Activated CD4-positive, alpha-beta T cell treated with anti-CD3 and anti-CD28 coated beads, Interleukin-2, Interleukin-6, amounts not matched to agents 100 ng/mL and 50 ng/mL, durations not matched to agents 16 hours and 8 hours (primary cell): ENCODE results near the gene GSTA2.
"Not testable (repeated sequence)": the region's sequence is repeated elsewhere in the genome, so short reads cannot be mapped to it uniquely, and the experiment has no call there.

Experiments
- DNase-seq: peaks from one replicate; pipeline ENCODE4 v3.0.0-alpha.2; 2020

The GSTA2 gene

GRCh38 chr6:52759085-52759484 lies 4.2 kb downstream of the GSTA2 start:
- DNase-seq: no peak

DNA sequence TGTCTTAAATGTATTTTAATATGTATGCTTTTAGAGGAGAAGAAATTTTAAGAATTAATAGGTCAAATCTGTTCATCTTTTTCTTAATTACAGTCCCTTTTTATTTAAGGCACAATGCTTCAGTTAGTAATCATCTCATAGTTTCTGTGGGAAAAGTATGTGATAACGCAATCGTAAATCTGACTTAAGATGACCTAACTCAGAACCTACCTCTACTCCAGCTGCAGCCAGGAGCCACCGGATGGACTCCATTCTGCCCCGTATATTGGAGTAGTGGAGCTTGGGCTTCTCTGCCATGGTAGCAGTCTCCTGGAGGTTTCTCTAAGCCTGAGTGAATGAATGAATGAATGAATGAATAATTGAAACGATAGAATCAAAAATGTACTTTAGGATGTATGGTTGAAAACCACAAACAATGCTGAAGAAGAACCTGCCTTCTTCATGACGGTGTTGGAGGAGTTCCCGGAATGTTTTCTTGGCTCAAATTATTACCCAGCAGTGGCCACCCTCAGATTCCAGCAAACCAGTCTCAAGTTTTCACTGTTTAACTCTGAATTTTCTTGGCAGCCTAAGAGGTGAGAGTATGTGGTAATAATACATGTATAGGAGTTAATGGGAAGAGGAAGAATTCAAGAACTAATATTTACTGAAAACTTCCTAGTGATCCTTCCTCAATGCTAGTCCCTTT lies 5.5 kb downstream of the GSTA2 start:
- DNase-seq: not testable (repeated sequence)

DNA sequence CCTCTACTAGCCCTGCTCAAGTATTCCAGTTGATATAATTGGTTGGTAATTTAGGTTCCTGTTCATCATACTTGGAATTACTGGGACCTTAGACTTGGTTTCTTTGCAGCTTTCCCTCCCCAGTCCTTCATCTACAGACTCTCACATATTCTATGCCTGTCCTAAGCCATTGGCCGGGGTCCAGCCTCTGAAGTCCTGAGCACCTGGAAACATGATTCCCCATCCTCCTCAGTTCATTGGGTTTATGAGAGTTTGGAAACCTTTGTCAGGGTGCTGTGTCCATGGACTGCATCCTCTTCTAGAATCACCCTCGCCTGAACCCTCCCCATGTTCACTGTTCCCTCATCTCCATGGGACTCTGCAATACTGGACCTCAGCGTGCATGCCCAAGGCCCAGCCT lies 8.8 kb downstream of the GSTA2 start:
- DNase-seq: no peak

DNA sequence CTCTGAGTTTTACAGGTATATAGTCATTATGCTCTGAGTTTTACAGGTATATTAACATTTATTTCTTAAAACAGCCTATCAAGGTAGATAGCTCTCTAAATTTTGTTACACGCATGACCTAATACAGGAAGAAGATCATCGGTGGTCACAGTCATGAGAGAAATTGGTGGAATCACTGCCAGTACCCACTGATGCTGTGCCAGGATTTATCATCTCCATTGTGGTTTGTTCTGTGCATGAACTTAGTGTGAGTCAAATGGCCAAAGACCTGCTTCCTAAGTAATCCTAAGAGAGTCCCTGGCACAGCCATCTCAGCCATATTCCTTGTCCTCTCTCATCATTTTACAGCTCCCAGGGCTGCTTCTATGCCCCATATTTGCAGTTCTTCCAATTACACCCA lies 10.1 kb downstream of the GSTA2 start:
- DNase-seq: not testable (repeated sequence)

DNA sequence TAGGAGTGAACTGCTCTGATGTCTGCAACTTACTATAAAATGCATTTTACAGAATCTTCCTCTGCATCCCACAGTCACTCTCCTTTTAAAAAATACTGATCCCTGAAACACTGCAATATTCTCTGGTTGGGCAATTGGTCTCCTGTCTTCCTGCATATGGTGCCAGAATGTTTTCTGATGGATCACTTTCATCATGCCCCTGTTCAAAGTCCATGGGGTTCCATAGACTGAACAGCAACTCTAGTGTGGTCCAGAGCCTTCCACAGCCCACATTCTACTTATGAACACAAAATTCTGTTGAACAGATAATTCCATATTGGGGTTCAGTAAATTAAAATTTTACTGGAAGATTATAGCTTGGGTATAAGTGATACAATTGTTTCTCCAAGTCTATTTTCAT lies 11.0 kb downstream of the GSTA2 start:
- DNase-seq: no peak

DNA sequence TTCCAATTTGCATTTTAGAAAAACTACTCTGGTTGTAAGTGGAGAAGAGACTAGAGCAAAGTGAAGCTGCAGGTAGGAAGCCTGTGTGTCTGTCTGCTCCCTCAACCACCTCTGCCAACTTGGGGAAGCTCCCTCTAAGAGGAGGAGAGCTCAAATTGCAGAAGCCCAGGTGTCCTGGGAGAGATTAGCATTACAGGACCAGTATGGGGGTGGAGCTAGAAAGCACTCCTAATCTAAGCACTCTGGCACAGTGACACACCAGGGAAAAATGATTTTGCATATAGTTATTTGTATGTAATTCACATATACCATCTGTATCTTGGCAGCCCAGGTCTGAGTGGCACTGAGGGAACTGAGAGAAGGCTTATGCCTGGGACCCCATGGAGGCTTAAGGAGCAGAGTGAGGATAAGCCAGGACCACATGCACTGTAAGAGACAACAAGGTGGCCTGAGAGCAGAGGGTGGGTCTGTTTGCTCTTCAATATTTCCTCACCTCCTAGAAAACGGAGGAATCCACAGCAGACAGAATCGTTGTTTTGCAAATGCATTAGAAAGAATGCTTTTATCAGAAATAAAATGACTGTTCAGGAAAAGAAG lies 13.6 kb downstream of the GSTA2 start:
- no peak for DNase-seq

DNA sequence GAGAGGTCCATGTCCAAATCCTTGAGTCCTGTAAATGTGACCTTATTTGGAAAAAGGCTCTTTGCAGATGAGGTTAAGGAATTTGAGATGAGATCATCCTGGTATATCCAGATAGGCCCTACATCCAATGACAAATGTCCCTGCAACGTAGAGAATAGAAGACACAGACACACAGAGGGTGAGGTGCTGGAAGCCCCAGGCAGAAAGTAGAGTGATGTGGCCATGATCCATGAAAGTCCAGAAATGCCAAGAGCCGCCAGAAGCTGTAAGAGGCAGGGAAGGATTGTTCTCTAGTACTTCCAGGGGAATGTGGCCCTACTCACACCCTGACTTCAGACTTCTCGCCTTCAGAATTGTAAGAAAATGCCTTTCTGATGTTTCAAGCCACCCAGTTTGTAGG lies 16.0 kb downstream of the GSTA2 start:
- not testable (repeated sequence) for DNase-seq

DNA sequence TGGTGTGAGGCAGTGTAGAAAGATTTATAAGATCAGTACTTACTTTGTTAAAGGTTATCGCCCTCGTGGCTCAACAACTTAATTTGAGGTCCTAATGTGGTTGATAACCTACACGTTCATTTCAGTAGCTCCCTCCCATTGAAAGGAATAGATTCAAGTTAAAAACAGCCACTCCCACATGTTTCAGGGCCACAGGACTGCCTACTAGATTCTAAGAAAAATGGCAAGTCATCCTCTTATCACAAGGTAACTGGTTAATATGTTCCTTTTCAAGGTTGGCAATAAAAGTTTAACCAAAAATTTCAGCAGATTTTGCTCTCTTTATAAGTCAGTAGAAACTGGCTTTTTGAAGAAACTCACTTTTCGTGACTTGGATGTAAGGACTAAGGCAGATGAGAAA lies 17.1 kb downstream of the GSTA2 start:
- no peak for DNase-seq

DNA sequence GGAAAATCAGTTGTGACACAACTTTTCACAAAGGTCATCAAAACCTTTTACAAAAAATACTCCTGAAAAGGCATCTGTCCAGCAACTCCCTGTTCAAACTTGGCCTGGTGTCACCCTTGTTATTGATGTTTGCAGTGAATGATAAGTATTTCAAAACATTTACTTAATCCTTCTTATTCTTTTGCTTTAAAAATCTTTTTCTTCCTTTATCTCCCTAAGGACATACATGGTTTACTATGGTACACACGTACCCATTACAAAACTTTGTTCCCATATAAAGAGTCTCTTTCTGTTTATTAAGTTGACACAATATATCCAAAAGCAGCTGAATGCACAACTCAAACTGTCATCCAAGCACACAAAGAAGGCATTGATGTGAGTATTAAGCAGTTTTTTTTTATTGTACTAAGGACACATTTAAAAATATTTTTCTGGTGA lies 17.5 kb downstream of the GSTA2 start:
- DNase-seq: no peak

GRCh38 chr6:52741872-52742271 lies 21.4 kb downstream of the GSTA2 start:
- DNase-seq: no peak

GRCh38 chr6:52739627-52740026 lies 23.6 kb downstream of the GSTA2 start:
- DNase-seq: no peak

DNA sequence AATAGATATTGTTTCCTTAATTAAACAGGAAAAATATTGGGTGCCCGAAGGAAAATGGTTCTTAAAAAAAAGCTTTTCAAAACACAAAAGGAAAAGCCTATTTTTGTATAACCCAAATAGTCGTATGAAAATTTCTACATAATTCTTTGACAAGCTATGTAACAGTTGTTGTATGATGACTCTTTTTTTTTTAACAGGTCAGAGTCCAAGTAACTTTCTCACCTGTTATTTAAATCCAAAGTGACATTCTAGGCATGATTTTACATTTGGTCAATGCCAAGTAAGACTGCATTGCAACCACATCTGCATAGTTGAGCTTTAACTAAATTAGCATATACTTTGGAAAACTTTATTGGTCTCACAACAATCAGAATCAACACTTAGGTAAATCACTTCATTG lies 24.1 kb downstream of the GSTA2 start:
- no peak for DNase-seq

GRCh38 chr6:52736145-52736544 lies 27.1 kb downstream of the GSTA2 start:
- DNase-seq: no peak

DNA sequence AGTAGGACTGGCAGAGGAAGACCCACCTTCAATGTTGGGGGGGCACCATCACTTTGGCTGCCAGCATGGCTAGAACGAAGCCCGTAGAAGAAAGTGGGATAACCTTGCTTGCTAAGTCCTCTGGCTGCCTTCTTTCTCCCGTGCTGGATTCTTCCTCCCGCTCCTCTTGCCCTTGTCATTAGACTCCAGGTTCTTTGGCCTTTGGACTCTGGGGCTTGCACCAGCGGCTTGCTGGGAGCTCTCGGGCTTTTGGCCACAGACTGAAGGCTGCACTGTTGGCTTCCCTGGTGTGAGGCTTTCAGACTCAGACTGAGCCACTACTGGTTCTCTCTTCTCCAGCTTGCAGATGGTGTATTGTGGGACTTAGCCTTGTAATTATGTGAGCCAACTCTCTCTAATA lies 28.2 kb downstream of the GSTA2 start:
- no peak for DNase-seq

DNA sequence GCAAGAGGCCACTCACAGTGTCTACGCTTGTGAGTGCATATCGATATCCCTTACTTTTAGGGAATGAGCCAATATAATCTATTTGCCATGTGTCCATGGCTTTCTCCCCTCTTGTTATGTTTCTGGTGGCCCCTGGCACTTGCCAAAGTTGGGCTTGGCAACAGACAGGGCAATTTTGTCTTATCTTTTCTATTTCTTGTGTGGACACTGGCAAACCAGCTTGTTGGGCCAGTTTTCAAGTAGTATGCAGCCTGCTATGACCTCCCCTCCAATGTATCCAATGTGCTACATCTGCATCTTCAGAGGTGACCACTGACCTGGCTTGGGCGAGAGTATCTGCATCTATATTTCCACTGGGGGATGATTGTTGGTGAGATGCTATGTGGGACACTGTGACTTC lies 29.2 kb downstream of the GSTA2 start:
- no peak for DNase-seq

DNA sequence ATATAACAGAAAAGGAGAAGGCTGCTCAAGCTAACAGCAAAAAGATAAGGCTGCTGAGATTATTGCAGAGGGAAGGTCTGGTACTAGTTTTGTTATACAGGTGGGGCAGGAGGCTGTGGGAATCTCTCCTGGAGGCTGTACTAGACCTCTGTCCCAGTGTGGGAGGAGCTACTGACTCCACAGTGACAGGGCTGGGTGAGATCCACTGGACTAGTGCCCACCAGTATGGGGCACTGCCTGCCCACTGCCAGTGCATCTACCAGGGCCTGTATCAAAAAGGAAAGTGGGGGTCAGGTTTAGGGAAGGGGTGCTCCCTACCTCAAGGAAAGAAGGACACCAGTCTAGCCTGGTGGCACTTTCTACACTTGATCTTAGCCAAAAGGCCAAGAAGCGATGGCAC lies 30.1 kb downstream of the GSTA2 start:
- DNase-seq: no peak

DNA sequence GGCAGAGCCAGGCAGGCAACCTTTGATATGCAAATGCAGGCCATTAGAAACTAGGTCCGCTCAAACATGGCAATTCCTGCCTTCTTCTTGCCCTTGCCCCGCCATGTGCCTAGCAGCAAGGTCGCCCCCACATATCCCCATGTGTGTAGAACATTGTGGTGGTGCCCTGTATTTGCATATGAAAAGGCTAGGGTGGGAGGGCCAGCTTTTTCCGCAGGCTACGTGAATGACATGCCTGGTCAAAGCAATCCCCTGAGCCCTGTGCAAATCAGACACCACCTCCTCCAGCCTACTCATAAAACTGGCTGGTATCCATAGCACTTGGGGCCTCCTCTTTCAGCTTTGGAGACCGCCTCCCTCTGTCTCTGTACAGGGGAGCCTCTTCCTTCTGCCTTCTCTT lies 31.6 kb downstream of the GSTA2 start:
- DNase-seq: no peak

DNA sequence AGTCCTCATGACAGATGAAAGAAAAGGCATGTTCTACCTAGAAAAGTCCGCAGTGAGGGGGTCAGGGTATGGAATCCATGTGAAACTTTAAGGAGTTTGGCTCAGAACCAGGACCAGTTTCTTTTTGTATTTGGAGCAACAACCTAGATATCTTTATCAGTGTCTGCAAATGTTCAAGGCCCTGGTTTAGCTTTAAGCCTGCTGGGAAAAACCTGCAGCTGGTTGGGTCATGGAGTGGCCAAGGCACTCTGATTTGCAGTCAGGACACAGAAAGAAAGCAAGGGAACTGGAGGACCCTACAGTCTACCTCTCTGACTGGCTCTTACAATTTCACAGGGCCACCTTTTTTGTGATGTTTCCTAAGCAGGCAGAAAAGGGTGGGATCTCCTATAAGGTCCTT lies 33.7 kb downstream of the GSTA2 start:
- DNase-seq: no peak

- no peak for DNase-seq
Measured at GRCh38 chr6:52728394-52728793, 34.9 kb downstream of the GSTA2 start.

- no peak for DNase-seq
Measured at GRCh38 chr6:52727908-52728307, 35.4 kb downstream of the GSTA2 start.

DNA sequence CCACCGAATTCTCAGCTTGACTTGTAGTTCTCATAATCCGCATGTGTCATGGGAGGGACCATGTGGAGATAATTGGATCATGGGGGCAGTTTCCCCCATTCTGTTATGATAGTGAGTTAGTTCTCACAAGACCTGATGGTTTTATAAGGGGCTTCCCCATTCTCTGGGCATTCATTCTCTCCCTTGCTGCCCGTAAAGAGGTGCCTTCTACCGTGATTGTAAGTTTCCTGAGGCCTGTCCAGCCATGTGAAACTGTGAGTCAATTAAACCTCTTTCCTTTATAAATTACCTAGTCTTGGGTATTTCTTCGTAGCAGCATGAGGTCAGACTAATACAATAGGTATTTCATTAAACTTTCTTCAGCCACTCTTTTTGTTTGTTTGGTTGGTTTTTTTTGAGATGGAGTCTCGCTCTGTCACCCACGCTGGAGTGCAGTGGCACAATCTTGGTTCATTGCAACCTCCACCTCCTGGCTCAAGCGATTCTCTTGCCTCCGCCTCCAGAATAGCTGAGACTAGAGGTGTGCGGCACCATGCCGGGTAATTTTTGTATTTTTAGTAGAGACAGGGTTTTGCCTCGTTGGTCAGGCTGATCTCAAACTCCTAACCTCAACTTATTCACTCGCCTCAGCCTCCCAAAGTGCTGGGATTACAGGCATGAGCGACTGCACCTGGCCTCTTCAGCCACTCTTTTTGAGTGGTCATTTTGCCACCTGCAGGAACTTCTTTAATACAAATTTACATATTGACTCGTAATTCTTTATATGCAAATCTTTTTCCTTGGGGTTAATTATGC lies 36.3 kb downstream of the GSTA2 start:
- no peak for DNase-seq

DNA sequence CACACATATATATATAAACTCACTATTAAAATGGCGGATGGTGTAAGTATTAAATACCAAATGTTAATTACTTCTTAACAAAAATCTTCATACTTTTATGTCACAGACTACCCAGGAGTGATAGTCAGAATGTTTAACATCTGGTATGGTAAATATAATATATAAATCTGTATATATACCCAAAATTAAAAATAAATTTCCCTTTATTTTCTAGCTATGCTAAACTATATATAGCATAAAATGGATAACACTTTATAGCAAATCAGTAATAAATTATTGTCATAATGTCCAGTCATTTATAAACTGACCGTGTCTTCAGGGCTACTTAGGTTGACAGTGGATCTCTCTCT lies 37.1 kb downstream of the GSTA2 start:
- DNase-seq: no peak

DNA sequence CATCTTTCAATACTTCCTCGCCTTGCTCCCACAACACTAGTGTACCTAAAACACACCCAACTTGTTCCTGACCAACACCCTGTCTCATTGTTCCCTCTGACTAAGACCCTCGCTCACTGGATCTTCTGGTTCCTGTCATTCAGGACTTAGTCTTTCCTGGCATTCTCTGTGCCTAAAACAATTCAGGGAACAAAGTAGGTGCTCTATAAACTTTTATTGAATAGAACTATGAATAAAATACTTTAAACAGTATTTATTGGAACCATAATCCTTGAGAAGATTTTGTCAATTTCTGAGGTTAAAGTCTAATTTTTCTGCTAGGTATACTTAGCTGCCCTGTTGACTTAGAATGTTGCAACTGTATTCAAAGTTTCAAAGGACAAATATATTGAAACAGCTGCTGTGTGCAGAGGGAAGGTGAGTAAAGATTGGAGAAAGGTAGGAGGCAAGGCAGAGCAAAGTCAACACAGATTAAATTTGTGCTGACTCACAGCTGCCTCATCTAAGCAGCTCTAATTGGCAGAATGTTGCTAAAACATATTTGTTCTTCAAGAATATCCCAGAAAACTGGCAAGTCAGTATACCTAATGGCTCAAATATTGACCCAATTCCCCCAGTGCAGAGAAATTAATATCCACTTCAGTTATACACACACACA lies 37.6 kb downstream of the GSTA2 start:
- no peak for DNase-seq

- no peak for DNase-seq
Measured at GRCh38 chr6:52725143-52725534, 38.1 kb downstream of the GSTA2 start.
